Pancreas (tissue), 10 donors: ENCODE data around the gene HS2ST1. TPM values are rescaled to one million over a fixed set of nuclear protein-coding genes. Genes with fewer than 3 reads are reported as not detected.
"Not testable (repeated sequence)": the region's sequence is repeated elsewhere in the genome, so short reads cannot be mapped to it uniquely, and the experiment has no call there.

Source experiments
- ATAC-seq, 4 donors: fragments of 200-7000 bp; cut with Tn5 transposase; one replicate each; pipeline versions ENCODE4 v1.8.0 to v1.9.1; 2020; ENCODE audit warnings: mild to moderate bottlenecking in 4 of 4, moderate library complexity in 4 of 4
- DNase-seq, 6 donors: peaks; one replicate each; pipeline ENCODE4 v3.0.0-alpha.2; 2020
- FAIRE-seq: peaks from 2 replicates; lab custom pipeline; 2012; peaks lifted over from hg19 to GRCh38; lab: Jason Lieb, UNC
- H3K27ac ChIP-seq, 4 donors: fragments of 200-600 bp; sonication (generic); 1 replicate in 3 of 4; 2 replicates in 1 of 4; pipeline versions ENCODE4 v1.5.0 to v1.8.0; 2020
- H3K27me3 ChIP-seq, 4 donors: fragments of 200-600 bp; one replicate each; pipeline ENCODE4 v1.8.0; 2021
- H3K36me3 ChIP-seq, 3 donors: fragments of 200-600 bp; sonication (generic) in 1 of 3; one replicate each; pipeline versions ENCODE4 v1.5.0 to v1.8.0; 2020 to 2021
- H3K4me1 ChIP-seq, 3 donors: fragments of 200-600 bp; one replicate each; pipeline ENCODE4 v1.8.0; 2021
- H3K4me3 ChIP-seq, 4 donors: fragments of 200-600 bp; sonication (generic) in 2 of 4; one replicate each; pipeline versions ENCODE4 v1.5.0 to v1.8.0; 2020 to 2021
- H3K9me3 ChIP-seq, 4 donors: fragments of 200-600 bp; one replicate each; pipeline ENCODE4 v1.8.0; 2021
- CTCF ChIP-seq, 4 donors: fragments of 200-600 bp; sonication (generic) in 3 of 4; IDR thresholded peaks; one replicate each; pipeline versions ENCODE4 v1.5.0 to v1.8.0; 2021; ENCODE audit warnings: antibody characterized with exemption in 4 of 4
- WGBS, 2 donors: extraction: QIAGEN DNeasy Blood & Tissue Kit; methylation state at CpG; one replicate each; pipeline ENCODE4 v1.1.7; 2013; 5-methylcytosine and 5-hydroxymethylcytosine counted together
- intact Hi-C, 3 donors: fragments of 100-400 bp; cut with DNase I; formaldehyde crosslinking; loops; one replicate each; pipeline versions ENCODE4 v1.11.1 to v1.14.2; 2022
- polyA plus RNA-seq, 2 donors: library from polyadenylated mRNA; stranded (reverse); fragments of 200-250 nt; gene quantifications; one replicate each; pipeline ENCODE4 v1.2.3, GENCODE V29; 2013
- total RNA-seq, 6 donors: library from RNA; stranded (reverse); fragmentation: NEBNext Ultra II Directional in 4 of 6; extraction: Animal tissue kit (Norgen Biotek cat#: 25700) in 4 of 6; gene quantifications; one replicate each; pipeline versions ENCODE4 v1.2.1 to v1.2.4, GENCODE V29; 2021 to 2023
- donor health status: healthy with polysubstance abuse.
- donor health status: DM: no; HTN: no; CAD: no; lungs with moderate emphysema.
- donor health status: DM: no; HTN: no; CAD: no.
- donor health status: control.
- donor health status: control.
- donor health status: Bipolar disorder and iron deficiency.
- donor health status: DM: yes; HTN: yes; CAD: no.
- donor health status: DM: no; HTN: no; CAD: no.
- donor health status: DM: no; HTN: no; CAD: no.
- donor health status: DM: yes; HTN: yes; CAD: no.

The HS2ST1 gene
- total and polyA plus RNA-seq, 8 donors, result 2.8 to 16.1 (median 10.9) TPM

DNA sequence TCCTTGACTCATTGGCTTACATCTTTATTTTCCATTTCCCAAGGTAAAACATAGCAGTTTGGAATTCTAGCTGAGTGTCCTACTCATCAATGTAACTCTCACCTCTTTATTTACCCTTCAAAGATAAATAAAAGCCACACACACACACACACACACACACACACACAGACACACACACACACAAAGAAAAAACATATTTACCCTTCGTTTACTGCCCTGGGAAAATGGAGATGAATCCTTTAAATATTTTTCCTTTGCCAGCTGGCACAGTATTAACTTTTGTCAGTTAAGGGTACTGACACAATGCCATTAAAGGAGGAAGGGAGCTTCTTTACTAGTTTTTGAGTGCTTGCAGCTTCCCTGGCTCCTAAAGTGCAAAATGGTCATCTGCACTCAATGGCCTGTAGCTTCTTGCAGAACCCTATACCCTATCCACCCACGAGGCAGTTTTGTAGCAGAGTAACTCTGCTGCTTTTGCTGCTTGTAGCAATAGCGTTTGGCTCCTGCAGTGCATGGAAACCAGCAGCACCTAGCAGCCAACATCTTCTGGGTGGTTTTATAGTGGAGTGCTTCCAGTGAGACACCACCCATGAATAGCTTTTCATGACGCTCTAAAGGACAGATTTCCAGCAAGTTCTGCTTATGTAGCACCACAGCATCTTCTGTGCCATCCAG lies 103.7 kb downstream of the HS2ST1 start:
- TF ChIP-seq CTCF (IDR thresholded peaks at IDR 0.05), result no peak
- Histone ChIP-seq H3K4me1 (no peaks in the 10 kb centered on the region), H3K36me3 (no peaks in the 10 kb centered on the region), H3K9me3 (no peaks in the 10 kb centered on the region), H3K27ac (no peak overlapping the region), H3K4me3 (no peak overlapping the region), H3K27me3 (no peaks in the 10 kb centered on the region)
- ATAC-seq, result no peak
- DNase-seq, result no peak
- intact Hi-C loops, result no loop called here
- FAIRE-seq, result no peak
- WGBS, 2 donors, result 59 to 61% methylated on average over 4 of the region's 4 CpGs

GRCh38 chr1:87023326-87023725 lies 108.9 kb downstream of the HS2ST1 start:
- no peak for DNase-seq
- 0% methylated on average over 1 of the region's 1 CpG for WGBS, 2 donors
- Histone ChIP-seq H3K27me3 (no peaks in the 10 kb centered on the region), H3K36me3 (no peaks in the 10 kb centered on the region), H3K9me3 (no peaks in the 10 kb centered on the region), H3K27ac (no peak overlapping the region), H3K4me3 (no peak overlapping the region), H3K4me1 (no peaks in the 10 kb centered on the region)
- FAIRE-seq, result no peak
- intact Hi-C loops, result no loop called here
- TF ChIP-seq CTCF (IDR thresholded peaks at IDR 0.05), result no peak
- ATAC-seq, result no peak

DNA sequence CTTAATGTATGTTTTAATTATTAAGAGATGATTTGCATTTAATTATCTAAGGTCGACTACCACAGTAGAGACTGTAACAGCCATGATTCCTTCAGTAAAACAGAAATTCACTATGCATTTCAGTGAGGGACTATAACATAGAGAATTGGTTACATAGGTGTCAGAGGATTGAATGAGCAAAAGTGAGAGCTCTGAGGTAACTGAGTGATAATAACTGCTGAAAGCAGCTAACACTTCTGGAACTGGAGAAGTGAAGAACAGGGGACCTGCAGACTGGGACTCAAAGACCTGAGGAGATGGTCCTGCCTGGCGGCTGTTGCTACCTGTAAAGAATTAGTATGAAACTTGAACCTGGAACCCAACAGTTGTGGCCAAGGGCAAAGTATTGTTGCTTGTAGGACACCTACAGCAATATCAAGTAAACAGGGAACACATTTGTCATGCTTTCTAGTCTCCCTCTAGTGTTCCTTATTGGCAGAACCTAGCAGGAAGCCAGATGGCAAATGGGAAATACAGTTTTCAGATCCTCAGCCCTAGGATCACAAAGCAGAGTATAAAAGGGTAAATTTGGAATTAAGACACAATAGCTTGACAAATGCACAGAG lies 110.6 kb downstream of the HS2ST1 start:
- no peak for FAIRE-seq
- Histone ChIP-seq H3K4me1 (no peaks in the 10 kb centered on the region), H3K27ac (no peak overlapping the region), H3K27me3 (no peaks in the 10 kb centered on the region), H3K9me3 (no peaks in the 10 kb centered on the region), H3K4me3 (no peak overlapping the region), H3K36me3 (no peaks in the 10 kb centered on the region)
- intact Hi-C loops, result no loop called here
- 77 to 78% methylated on average over 2 of the region's 2 CpGs for WGBS, 2 donors
- ATAC-seq, result peak; percentile 55 to 82 (median 75)
- peak in 2 of 4 donors; percentile 21 to 23 for TF ChIP-seq CTCF (IDR thresholded peaks at IDR 0.05)
- DNase-seq, result no peak

- H3K9me3 ChIP-seq, H3K36me3 ChIP-seq, FAIRE-seq, intact Hi-C loops, H3K4me1 ChIP-seq, ATAC-seq, H3K27ac ChIP-seq, DNase-seq, H3K27me3 ChIP-seq, H3K4me3 ChIP-seq: not testable (repeated sequence)
- WGBS, 2 donors, result 76% methylated on average over 4 of the region's 4 CpGs
Measured at GRCh38 chr1:87027561-87027960, 113.1 kb downstream of the HS2ST1 start.

DNA sequence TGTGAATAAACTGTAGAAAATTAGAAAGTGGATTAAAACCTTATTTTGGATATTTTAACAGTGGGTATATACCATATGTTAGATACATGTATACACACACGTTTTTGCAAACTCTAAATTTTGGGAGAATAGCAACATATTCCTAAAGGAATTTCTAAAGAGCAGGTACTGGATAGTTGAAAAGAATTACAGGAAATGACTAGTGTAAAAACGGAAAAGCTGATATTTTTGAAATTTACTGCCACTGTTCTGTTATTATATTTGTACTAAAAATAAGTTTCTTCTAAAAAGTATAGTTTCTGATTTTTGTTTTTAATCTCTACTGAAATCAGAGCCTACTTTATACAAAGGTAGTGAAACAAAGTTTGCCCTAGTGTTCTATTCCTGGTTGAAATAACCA lies 114.1 kb downstream of the HS2ST1 start:
- no peaks in the 10 kb centered on the region for H3K36me3 ChIP-seq
- no peak for DNase-seq
- FAIRE-seq, result no peak
- H3K4me3 ChIP-seq, result no peak overlapping the region
- TF ChIP-seq CTCF (IDR thresholded peaks at IDR 0.05), result no peak
- no peaks in the 10 kb centered on the region for H3K27me3 ChIP-seq
- no peak overlapping the region for H3K27ac ChIP-seq
- WGBS, 2 donors, result 79 to 93% methylated on average over 2 of the region's 2 CpGs
- H3K4me1 ChIP-seq, result no peaks in the 10 kb centered on the region
- H3K9me3 ChIP-seq, result no peaks in the 10 kb centered on the region
- intact Hi-C loops, result no loop called here
- ATAC-seq, result no peak
